Measurements from ENCODE around the gene HLA-DQA1. TPM values are rescaled to one million over a fixed set of nuclear protein-coding genes. Genes with fewer than 3 reads are reported as not detected.
A peak's percentile ranks its signal among the peaks of the same experiment; 100 is the strongest.
"Not testable (repeated sequence)": the region's sequence is repeated elsewhere in the genome, so short reads cannot be mapped to it uniquely, and the experiment has no call there.

Gene HLA-DQA1
- total RNA-seq, 1 donor: not detected

DNA sequence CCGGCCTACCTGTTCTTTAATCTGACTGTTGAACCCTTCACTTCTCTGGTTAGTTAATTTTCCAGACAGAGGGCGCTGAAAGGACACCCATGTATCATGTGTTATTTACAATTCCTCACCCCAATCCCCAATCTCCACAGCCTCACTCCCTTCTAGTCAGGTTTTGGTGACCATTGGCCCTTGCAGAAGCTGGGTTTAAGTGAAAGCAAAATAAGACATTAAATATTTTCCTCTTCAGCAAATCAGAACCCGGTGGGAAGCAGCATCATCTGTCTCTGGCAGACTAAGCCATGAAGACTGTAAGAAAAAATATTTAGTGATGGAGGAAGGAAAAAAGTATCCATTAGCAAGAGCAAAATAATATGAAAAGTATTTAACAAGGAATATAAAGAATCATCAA lies 9.4 kb upstream of the HLA-DQA1 start:
- DNase-seq (ENCODE audit: low read depth): peak; percentile 49
- TF ChIP-seq, protein P1, sequence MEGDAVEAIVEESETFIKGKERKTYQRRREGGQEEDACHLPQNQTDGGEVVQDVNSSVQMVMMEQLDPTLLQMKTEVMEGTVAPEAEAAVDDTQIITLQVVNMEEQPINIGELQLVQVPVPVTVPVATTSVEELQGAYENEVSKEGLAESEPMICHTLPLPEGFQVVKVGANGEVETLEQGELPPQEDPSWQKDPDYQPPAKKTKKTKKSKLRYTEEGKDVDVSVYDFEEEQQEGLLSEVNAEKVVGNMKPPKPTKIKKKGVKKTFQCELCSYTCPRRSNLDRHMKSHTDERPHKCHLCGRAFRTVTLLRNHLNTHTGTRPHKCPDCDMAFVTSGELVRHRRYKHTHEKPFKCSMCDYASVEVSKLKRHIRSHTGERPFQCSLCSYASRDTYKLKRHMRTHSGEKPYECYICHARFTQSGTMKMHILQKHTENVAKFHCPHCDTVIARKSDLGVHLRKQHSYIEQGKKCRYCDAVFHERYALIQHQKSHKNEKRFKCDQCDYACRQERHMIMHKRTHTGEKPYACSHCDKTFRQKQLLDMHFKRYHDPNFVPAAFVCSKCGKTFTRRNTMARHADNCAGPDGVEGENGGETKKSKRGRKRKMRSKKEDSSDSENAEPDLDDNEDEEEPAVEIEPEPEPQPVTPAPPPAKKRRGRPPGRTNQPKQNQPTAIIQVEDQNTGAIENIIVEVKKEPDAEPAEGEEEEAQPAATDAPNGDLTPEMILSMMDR (IDR thresholded peaks at IDR 0.05; ENCODE audit: insufficient read depth, low read length): no peak
- H3K4me3 ChIP-seq (ENCODE audit: low read depth, low read length): no peak overlapping the region

DNA sequence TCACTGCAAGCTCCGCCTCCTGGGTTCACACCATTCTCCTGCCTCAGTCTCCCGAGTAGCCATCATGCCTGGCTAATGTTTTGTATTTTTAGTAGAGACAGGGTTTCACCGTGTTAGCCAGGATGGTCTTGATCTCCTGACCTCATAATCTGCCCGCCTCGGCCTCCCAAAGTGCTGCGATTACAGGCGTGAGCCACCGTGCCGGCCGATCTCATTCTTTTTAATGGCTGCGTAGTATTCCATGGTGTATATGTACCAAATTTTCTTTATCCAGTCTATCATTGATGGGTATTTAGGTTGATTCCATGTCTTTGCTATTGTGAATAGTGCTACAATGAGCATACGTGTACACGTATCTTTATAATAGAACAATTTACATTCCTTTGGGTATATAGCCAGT lies 7.4 kb upstream of the HLA-DQA1 start:
- not testable (repeated sequence) for H3K4me3 ChIP-seq (ENCODE audit: low read depth, low read length); DNase-seq (ENCODE audit: low read depth)

- H3K4me3 ChIP-seq (ENCODE audit: low read depth, low read length): no peak overlapping the region
- TF ChIP-seq, protein P1 (IDR thresholded peaks at IDR 0.05; ENCODE audit: insufficient read depth, low read length): no peak
- no peak for DNase-seq (ENCODE audit: low read depth)
Measured at GRCh38 chr6:32635526-32636123, 1.6 kb upstream of the HLA-DQA1 start.

DNA sequence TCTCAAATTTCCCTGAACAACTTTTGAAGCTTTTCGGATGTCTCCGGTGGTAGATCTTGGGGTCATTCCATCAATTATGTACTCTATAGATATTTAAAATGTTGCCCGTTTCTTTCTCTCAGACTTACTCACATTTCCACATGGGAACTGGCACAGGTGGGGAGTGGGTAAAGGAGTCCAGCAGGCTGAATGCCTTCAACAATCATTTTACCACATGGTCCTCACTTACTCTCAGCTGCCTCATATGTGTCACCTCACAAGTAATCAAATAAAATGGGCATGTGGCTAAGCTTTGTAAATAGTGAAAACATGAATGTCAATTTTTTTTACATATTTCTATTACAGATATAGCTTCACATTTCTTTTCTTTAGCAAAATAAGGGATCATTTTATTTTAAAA lies 677 bp downstream of the HLA-DQA1 start:
- no peak for DNase-seq (ENCODE audit: low read depth)
- TF ChIP-seq, protein P1 (IDR thresholded peaks at IDR 0.05; ENCODE audit: insufficient read depth, low read length): no peak
- H3K4me3 ChIP-seq (ENCODE audit: low read depth, low read length): no peak overlapping the region

DNA sequence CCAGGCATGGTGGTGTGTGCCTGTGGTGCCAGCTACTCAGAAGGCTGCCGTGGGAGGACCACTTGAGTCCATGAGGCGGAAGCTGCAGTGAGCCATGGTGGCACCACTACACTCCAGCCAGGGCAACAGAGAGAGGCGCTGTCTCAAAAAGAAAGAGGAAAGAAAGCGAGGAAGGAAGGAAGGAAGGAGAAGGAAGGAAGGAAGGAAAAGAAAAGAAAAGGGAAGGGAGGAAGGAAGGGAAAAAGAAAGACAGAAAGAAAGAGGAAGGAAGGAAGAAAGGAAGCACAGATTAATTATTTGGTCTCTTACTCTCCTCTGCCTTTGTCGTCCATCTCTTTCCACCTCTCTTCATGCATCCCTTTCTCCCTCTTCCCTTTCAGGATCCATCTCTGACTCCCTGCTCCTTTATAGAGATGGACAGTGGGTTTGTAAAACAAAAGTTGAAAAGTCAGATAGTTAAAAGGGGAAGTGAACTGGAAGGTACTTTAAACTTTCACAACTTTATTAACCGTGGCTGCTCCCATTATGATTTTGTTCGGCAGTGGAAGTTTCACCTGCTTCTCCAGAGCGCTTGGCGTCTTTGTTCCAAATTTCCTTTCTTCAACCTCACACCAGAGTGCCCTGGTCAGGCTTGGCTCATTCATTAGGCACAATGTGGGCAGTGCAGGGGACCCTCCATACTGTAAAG lies 1.5 kb downstream of the HLA-DQA1 start:
- TF ChIP-seq, protein P1 (IDR thresholded peaks at IDR 0.05; ENCODE audit: insufficient read depth, low read length): no peak
- no peak for DNase-seq (ENCODE audit: low read depth)

DNA sequence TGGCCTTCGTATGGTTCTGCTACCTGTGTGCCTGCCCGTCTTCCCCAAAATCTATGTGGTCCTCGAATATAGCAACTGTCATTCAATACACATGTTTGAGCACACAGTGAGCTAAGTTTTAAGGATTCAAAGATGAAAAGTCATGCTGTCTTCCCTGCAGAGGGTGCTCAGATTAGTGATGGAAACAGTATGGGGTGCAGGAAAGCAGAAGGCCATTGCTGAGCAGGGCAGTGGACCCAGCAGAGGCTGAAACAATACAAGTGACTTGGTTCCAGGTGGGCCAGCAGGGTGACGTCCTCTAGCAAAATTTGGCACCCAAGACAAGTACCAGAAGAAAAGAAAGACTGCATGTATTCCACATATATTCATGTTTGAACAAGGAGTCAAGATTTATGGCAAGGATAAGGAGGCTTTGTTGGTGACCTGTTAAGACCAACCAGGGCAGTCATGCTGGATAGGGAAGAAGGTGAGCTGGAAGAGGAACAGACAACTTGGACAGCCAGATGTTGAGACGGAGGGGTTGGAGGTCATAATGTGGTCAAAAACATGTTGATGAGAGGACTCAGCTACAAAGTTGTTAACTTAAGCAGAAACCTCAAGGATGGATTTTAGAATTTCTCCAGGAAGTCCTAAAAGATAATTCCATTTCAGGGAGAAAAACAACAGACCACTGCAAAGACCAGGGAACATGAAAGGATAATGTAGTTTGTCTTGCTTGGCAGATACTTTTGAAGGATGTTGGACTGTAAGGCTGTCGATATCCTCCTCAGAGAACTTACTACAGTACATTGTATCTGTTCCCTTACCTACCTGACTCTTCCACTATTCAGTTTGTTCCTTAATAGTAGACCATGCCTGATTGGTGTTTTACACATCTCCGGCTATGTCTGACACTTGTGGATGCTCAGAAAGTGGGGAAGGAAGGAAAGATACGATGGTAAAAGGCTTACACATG lies 2.5 kb downstream of the HLA-DQA1 start:
- no peak for DNase-seq (ENCODE audit: low read depth)

More for the DNA sequence above, 1.5 kb downstream of the HLA-DQA1 start:
- no peak overlapping the region for H3K4me3 ChIP-seq (ENCODE audit: low read depth, low read length)

More for the DNA sequence above, 2.5 kb downstream of the HLA-DQA1 start:
- no peak overlapping the region for H3K4me3 ChIP-seq (ENCODE audit: low read depth, low read length)
- TF ChIP-seq, protein P1 (IDR thresholded peaks at IDR 0.05; ENCODE audit: insufficient read depth, low read length): no peak
